NCI-H2081 treated with DMSO at 0.1 percent for 48 hours (cell line): Measurements from ENCODE around the gene C22orf23.

ENCODE experiments used
- DNase-seq: peaks from one replicate; lab custom pipeline; 2025; lab: John Stamatoyannopoulos, UW

The C22orf23 gene

DNA sequence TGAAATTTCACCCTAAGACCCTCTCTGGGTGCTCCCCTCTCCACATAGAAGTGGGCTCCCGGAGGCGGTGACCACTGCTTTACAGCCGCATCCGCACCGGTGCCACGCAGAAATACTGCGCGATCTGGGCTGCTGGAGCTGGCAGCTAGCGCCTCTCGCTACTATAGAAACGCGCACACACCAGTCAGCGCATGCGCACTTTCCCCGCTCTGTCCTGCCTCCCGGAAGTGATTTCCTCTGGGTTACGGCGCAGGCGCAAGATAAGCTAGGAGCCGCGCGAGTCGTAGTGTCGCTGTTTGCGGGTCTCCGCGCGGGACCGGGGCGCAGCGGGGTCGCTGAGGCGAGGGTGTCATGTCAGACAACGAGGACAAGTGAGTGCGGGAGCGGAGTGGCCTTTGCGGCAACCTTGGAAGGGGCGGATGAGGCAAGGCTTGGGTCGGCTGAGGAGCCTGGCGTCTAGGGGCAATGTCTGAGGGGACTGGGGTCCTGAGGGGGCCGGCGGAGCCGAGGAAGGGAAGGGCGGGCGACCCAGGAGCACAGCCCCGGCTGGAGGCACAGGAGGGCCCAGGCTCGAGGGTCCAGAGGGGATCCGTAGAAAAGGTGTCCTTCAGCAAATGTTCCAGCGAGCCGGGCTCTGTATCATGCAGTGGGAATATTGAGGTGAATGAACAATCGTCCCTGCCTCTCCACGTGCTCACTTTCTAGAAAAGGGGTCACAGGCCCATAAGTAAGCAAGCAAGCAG, at the start of gene C22orf23, which contains the start of gene POLR2F:
C22orf23 (minus strand) TSS at position 165 of the 743 bp plus-strand sequence. CDS start 452 bp downstream, outside the sequence.
POLR2F (plus strand) TSS at position 263 of the 743 bp plus-strand sequence; CDS start at position 352, 89 bp downstream.
- DNase-seq: peak; percentile 39

DNA sequence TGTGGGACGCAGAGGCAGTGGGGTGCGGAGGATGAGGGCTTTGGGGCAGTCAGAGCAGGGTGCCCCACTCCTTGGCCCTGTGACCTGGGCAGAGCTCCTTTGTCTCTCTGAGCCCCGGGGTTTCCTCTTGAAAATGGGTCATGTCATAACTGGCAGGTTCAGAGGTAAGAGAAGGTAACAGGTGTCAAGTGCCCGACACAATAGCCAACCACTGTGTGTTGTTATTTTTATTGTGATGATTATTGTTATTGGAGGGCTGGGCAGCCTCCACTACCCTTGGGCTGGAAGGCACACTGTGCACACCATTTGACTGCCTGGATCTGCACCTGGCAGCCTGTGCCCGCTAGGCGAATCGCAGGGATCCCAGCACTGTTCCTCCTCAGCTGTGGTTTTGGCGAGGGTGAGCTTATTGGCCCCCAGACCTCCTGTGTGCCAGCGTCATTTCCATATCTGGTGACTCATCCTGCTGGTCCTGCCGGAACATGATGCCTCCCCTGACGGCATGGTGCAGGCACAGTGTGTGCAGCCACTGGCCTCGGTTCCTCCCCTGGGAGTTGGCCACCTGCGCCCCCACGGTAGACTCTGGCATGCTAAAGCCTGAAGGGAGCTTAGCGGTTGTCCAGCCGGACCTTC, 46.4 kb upstream of the C22orf23 start:
- no peak for DNase-seq

DNA sequence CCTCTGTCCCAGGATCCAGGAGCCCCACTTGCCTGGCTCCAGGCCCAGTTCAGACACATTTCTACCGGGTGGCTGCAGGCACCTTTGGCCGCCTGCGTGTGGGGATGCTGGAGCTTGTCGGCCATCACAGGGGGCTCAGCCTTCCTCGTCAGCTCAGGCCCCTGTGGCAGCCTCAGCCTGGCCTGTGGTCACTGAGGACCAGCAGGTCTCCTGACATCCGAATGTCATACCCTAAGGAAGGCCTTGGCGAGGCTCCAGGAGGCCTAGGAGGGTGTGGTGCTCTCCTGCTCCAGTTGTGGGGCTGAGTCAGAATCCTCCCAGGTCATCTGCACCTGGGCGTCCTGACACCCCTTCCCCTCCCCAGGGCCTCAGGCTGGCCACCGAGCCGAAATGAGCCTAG, 45.8 kb upstream of the C22orf23 start:
- DNase-seq: no peak

DNA sequence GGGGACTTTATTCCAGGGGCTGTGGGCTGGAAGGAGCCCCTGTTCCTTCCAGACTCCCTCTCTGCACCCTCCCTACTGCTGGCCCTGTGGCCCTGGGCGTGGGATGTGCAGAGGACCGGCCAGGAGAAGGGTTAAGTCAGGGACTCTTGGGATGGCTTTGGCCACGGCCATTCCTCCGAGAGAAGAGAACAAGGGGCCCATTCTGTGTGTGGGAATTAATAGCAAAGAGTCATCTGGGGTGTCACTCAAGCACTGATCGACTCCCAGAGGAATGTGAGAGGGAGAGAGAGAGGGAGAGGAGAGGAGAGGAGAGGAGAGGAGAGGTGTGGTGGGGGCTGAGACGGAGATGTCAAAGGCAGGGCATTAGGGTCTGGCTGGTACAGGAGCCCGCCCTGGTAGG, 45.1 kb upstream of the C22orf23 start:
- DNase-seq: no peak

DNA sequence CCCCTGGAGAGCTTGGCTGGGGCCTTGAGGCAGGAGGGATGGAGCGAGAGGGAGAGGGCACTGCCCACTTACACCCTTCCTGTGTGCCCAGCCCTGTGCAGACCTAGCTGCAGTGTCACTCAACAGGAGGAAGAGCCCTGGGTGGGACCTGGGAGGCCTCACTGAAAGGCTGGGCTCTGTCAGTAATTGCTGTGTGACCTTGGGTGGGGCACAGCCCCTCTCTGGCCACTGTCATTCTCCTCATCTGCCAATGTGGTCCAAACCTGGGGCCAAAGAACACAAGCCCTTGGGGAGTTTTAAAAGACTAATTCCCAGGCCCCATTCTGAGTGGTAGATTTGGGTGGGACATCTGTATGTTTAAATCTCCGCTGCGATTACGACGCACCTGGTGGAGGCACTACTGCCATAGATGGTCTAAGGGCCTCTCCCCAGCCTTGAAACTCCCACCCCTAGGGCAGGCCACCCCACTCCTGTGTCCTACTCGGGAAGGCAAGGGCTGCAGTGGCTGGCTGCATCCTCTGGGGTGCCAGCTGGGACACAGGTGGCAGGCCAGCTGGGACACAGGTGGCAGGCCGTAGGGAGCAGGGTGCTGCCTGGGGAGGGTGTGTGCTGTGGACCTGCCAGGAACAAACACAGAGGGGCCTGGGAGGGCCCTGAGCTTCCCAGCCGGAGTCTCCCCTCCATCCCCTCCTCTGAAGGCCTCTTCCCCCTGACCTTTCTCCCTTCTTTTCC, 43.3 kb upstream of the C22orf23 start:
- DNase-seq: no peak

DNA sequence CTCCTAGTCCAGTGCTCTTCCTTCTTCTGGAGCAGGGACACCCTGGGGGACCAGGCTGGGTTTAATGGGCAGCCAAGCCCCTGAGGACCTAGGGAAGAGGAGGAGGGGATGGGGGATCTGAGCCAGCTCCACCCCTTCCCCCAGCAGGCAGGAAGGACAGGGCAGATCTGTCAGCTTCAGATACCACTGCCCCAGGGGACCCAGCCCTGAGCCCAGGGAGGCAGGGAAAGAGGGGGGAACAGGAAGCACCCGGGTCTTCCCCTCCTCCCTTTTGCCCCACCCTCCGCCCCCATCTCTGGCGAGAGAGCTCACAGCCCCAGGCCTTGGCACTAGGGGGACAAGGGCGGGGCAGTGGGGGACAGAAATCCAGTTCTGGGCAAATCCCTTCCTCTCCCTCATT, 42.7 kb upstream of the C22orf23 start:
- DNase-seq: no peak

DNA sequence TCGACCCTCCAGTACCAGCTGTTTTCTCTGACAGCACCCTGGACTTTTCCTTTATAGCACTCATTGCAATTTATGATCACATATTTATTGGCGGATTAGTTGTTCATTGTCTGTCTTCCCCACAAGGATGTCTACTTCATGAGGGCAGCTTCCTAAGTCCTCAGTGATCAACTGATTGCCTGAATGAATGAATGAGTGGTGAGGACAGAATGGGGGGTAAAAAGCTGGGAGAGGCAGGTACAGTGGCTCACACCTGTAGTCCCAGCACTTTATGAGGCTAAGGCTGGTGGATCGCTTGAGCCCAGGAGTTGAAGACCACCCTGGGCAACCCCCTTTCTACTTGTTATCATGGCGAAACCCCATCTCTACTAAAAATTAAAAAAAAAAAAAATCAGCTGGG, 42.1 kb upstream of the C22orf23 start:
- DNase-seq: no peak

DNA sequence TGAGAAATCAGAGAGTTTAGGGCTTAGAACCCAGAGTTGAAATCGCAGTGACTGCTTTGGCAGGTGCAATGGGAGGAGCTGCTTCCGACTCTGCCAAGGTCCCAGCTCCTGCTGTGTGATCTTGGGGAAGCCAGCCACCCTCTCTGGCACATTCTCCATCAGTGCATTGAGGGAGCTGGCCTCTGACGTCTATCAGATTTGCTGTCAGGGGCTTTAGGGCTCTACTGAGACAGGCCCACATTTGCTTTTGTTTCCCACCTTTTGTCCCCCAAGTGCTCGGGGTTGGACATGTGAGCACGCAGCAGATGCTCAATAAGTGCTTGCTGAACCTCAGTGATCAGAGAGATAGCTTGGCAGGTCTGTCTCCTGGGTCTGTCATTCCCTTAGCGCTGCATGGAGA, 41.6 kb upstream of the C22orf23 start:
- DNase-seq: no peak

DNA sequence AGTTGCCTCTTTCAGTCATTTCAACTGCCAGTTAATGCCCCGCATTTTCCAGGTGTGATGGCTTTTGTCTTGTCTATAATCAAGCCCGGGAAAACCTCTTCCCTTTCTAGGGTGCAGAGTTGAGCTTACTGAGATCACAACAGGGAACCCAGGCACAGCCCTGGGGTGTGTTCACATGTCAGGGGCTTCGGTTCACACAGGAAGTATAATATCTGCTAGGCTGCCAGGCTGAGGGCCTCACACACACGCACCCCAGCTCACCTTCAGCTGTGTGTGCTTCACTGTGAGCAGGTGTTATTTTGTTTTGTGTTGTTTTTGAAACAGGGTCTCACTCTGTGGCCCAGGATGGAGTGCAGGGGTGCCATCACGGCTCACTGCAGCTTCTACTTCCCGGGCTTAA, 40.6 kb upstream of the C22orf23 start:
- no peak for DNase-seq

DNA sequence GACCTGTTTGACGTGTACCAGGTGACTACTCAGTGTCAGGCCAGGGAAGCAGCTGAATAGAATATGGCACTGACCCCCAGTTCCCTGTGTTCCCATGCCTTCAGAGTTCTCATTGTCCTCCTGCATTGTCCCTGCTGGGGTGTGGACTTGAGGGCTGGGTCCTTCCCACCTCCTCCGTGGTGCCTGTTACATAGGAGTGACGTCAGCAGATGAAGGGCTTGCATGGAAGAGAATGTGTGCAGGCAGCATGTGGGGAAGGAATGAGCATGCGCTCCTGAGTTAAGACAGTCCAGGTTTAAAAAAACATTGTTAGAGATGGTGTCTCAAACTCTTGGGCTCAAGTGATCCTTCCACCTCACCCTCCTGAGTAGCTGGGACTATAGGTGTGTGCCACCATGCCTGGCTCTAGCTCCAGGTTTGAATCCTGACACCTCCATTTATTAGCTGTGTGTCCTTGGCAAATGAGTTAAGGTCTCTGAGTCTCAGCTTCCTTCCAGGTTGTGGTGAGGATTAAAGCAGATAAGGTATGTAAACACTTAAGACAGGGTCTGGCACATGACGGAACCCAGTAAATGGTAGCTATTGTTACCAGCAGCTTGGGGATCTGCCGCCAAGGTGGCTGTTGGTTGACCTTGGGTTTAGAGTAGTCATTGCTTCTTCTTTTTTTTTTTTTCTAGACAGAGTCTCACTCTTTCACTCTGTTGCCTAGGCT, 38.5 kb upstream of the C22orf23 start:
- no peak for DNase-seq

DNA sequence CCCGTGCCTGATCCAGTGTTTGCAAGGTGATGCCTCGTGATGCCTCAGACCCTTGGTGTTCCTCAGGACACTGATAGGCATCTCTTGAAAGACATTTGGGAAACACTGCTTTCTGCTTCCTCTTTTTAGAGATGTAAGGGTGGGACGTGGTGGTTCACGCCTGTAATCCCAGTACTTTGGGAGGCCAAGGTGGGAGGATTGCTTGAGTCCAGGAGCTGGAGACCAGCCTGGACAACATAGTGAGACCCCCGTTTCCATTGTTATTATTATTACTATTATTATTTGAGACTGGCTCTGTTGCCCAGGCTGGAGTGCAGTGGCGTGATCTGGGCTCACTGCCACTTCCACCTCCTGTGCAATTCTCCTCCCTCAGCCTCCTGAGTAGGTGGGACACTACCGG, 37.5 kb upstream of the C22orf23 start:
- DNase-seq: no peak

DNA sequence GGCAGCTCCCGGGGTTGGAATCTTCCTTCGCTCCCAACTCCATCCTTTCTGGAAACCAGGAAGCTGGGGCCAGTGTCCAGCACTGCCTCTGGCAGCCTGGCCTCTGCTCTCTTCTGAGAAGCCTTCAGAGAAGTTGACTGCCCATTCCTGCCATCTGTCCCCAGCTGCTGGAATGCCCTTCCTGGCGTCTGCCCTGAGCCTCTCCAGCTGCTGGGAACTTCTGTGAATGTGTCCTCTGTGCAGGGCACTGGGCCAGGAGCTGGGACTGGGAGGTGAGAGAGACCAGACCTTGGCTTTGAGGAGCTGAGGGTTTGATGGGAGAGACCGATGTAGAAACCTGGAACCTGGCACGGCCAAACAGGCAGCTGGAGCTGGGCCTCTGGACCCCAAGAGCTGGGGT, 36.9 kb upstream of the C22orf23 start:
- no peak for DNase-seq

DNA sequence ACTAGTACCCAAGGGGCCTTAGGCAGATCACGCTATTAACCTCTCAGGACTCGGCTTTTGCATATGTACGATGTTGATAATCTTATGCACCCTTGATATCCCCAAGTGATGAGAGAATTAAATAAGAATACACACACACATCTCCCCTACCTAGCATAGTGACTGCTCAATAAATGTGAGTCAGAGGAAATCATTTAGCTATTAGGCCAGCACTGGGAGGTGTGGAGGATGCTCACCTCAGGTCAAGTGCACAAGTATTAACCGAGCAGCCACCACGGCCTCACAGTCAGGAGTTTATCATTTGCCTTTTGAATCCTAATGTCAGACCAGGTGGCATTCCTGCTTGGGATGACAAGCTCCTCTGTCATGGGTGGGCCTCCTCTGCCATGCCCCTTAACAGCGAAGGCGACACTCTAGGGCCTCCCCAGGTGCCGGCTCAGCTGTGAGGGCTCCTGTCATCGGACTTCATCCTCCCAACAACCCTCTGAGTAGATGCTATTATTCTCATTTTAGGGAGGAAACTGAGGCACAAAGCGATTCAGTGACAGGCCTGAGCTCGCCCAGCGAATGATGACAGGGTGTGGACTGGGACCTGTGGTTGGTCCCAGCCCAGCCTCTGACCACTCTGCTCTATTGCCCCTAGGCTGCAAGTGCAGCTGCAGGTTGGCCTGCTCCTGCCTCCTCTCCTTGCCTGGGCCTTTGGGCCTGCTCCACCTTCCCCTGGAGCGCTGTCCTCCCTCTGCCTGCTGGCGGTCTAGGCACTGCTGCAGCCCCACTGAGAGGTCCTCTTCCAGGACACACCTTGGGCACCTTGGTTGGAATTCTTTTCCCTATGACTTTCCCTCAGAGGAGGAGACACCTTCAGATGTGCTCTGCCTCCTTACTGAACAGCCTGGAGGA, 36.0 kb upstream of the C22orf23 start:
- no peak for DNase-seq

DNA sequence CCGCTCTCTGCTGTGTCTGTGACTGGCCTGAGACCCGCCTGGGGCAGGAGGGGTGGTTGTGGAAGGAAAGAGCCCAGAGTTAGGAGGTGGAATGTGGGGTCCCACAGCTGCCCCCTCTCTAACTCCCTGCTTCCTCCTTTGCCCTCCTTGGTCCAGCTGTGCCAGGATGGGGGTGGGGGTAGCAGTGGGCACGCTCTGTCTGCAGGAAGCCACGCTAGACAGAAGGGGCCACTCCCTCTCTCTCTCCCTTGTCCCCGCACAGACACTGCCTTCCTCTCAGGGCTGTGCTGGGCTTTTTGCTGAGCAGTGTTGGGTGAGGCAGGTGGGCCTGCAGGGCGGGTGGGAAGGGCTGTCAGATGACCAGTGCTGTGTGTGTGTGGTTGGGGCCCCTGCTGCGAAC, 33.0 kb upstream of the C22orf23 start:
- DNase-seq: no peak

DNA sequence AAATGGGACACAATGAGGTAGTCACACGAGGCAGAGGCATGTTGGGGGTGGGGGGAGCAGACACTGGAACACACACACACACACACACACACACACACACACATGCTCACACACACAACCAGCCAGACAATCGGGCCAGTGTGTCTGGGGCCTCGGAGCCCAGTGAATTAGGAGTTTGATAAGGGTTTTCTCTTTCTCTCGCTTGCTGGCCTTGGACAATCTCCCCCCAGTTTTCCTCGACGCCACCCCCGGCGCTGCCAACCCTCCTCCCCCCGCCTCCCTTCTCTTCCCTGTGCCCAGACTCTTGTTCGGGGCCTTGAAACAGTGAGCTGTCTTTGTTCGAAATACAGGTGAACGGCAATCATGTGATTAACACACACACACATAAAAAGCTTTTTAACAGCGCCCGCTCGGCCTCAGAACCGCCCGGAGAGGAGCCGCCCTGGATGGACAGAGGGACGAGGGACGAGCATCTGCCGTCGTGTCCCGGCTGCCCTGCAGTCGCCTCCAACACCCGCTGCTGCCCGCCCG, 32.4 kb upstream of the C22orf23 start:
- no peak for DNase-seq

DNA sequence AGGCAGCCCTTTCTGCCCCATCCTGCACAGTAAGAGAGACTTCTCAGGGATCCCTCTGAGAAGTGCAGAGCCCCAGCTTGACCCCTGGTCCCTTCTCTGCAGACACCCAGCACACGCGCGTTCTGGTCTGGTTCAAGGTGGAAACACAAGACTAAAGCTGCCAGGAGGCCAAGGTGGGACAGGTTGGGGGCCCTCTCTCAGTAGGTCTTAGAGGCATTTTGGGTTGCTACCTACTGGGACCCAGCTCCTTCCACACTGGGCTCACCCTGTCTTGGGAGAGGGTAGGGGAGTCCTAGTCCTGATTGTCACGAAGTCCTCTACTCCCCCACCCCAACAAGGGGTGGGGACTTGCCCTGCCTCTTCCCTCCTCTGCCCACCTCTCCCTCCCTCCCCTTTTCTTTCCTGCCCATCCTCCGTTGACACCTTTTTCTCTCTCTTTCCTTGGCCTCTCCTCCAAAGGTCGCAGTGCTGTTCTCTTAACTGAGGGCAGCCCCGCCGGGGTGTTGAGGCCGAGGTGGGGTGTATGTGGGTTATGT, 31.7 kb upstream of the C22orf23 start:
- no peak for DNase-seq

DNA sequence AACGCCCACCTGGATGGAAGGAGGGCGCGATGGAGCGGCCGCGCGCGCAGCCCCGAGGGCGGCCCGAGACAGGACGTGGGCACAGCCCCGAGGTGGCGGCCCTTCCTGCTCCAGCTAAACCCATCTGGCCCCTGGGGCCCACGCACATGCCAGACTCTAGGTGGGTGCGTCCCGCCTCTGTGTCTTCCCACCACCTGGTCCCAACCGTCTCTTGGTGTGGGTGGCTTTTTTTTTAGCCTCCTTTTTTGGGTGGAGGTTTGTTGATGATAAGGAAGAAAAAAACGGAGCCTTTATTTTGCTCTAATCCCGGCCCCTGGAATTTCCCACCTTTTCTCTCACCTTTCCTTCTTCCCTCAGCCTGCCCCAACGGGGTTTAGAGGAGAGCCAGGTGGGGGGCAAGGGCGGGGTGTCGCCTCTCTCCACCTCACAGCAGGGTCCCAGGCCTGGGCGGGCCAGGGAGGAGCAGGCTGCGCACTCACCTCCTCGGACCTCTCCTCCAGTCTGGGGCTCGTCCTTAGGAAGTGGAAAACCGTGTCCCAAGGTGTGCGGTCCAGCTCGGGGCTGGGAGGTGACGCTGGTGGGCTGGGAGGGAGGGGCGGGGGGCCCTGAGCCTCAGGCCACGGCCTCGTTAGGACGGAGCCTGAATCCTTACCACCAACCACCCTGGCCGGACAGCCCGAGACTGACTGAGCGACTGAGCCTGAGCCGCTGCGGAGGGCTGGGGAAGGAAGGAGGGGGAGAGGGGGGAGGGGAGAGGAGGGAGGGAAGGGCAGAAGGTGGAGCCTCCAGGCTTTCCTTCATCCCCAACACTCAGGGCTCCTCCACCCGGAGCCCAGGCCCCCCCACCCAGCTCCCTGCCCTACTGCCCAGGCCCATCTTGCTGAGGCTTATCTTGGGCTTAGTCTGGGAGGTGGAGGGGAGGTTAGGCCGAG, 30.7 kb upstream of the C22orf23 start, which contains the start of gene SOX10:
SOX10 (minus strand) TSS at position 696 of the 932 bp plus-strand sequence. CDS start 771 bp downstream, outside the sequence.
- DNase-seq: no peak

DNA sequence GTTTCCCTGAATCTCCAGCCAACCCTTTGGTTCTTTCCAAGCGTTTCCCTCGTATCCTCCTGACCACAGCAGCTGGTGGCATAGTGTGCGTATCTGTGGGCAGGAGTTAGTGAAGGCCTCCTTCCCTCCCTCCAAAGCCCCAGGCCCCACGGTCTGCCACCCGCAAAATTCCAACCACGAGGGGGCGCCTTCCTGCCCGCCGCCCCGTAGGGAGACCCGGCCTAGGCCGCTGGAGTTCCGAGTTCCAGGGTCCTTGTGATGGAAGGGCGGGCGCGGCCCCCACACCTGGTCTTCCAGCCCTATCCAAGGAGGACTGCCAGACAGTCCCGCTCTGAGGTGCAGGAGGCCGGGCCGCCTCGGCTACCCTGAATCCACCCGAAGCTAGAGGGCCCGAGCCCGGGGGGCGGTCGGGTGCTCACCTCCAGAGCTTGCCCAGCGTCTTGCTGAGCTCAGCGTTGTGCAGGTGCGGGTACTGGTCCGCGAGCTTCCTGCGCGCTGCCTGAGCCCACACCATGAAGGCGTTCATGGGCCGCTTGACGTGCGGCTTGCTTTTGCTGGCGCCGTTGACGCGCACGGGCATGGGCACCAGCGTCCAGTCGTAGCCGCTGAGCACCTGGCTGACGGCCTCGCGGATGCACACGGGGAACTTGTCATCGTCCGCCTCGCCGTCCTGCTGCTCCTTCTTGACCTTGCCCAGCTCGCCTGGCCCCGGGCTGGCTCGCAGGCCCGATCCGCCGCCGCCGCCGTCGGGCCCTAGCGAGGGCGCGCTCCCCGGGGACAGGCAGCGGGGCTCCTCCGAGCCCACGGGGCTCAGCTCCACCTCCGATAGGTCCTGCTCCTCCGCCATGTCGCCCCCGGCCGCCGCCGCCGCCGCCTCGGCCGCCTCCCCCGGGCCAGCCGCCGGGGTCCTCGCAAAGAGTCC, 29.8 kb upstream of the C22orf23 start:
- no peak for DNase-seq
